HCT116 (cell line): ENCODE data around the gene NSF. TPM values are rescaled to one million over a fixed set of nuclear protein-coding genes. Genes with fewer than 3 reads are reported as not detected.

Source experiments
- ATAC-seq: fragments of 200-7000 bp; cut with Tn5 transposase; 2 replicates; pipeline ENCODE4 v1.9.1; 2020; ENCODE audit warnings: mild to moderate bottlenecking, moderate library complexity
- BruUV-seq: library from RNA; stranded (reverse); fragments of 400-500 nt; replicated peaks from 2 replicates; lab custom pipeline; 2021; lab: Mats Ljungman, UMichigan
- CTCF ChIA-PET: fragments of 300-600 bp; sonication (Branson Sonifier 250); formaldehyde crosslinking; loops from one replicate; lab custom pipeline; 2021; ENCODE audit warnings: antibody characterized with exemption; lab: Charles Lee
- POLR2A ChIA-PET: fragments of 300-600, 350-600 bp; sonication (Branson Sonifier 250); formaldehyde crosslinking; loops from one replicate; lab custom pipeline; 2021; ENCODE audit warnings: antibody characterized with exemption; lab: Charles Lee
- RAD21 ChIA-PET, 2 experiments: fragments of 300-600 bp; sonication (Branson Sonifier 250); formaldehyde crosslinking; loops; one replicate each; lab custom pipeline; 2023; ENCODE audit warnings: low total read pairs in 2 of 2; ENCODE audit not compliant: uncharacterized antibody in 2 of 2, unreplicated experiment in 2 of 2, low non-redundant PET in 1 of 2; lab: Charles Lee
- DNase-seq: peaks from one replicate; pipeline ENCODE4 v3.0.0-alpha.2; 2010; ENCODE audit warnings: low read depth, low spot score
- H2AFZ ChIP-seq: fragments of 200-600 bp; shearing (Covaris generic), sonication (generic); 2 replicates; pipeline ENCODE4 v1.6.1; 2017; ENCODE audit warnings: low read depth, mixed run types, mixed read lengths, antibody characterized with exemption, low read length; ENCODE audit not compliant: poor library complexity, severe bottlenecking
- H3K27ac ChIP-seq: 2 replicates; pipeline ENCODE4 v1.5.1; 2012; ENCODE audit warnings: low read depth, low read length
- H3K27me3 ChIP-seq: fragments of 200-600 bp; sonication (generic); 2 replicates; pipeline ENCODE4 v1.6.1; 2016; ENCODE audit warnings: mixed run types, low read length, mixed read lengths; ENCODE audit not compliant: insufficient read depth
- H3K36me3 ChIP-seq, 2 experiments: fragments of 200-500 bp in 1 of 2; fragments of 200-600 bp in 1 of 2; sonication (Bioruptor generic) in 1 of 2; sonication (generic) in 1 of 2; 2 replicates each; pipeline versions ENCODE4 v1.5.1 to v1.6.1; 2014 to 2016; ENCODE audit warnings: low read length in 2 of 2, inconsistent platforms in 1 of 2, mixed read lengths in 1 of 2, mixed run types in 1 of 2; ENCODE audit not compliant: insufficient read depth in 2 of 2, control insufficient read depth in 1 of 2
- H3K4me1 ChIP-seq, 2 experiments: fragments of 200-600 bp in 1 of 2; sonication (generic) in 1 of 2; 2 replicates each; pipeline versions ENCODE4 v1.5.1 to v1.6.1; 2012 to 2017; ENCODE audit warnings: low read length in 2 of 2, inconsistent platforms in 1 of 2, mild to moderate bottlenecking in 1 of 2, mixed read lengths in 1 of 2, mixed run types in 1 of 2, moderate library complexity in 1 of 2; ENCODE audit not compliant: insufficient read depth in 2 of 2, control insufficient read depth in 1 of 2
- H3K4me2 ChIP-seq: fragments of 200-600 bp; sonication (generic); 2 replicates; pipeline ENCODE4 v1.6.1; 2017; ENCODE audit warnings: mixed run types, low read length, mixed read lengths
- H3K4me3 ChIP-seq, 2 experiments: fragments of 200-600 bp in 1 of 2; sonication (generic) in 1 of 2; replicated peaks in 1 of 2; 2 replicates each; pipeline ENCODE4 v1.5.1; 2011 to 2016; ENCODE audit warnings: low read length in 2 of 2, control low read depth in 1 of 2, low read depth in 1 of 2, mild to moderate bottlenecking in 1 of 2, mixed read lengths in 1 of 2, mixed run types in 1 of 2
- H3K79me2 ChIP-seq: fragments of 200-600 bp; sonication (generic); 2 replicates; pipeline ENCODE4 v1.6.1; 2017; ENCODE audit warnings: mild to moderate bottlenecking, mixed run types, low read length, moderate library complexity, mixed read lengths; ENCODE audit not compliant: insufficient read depth
- H3K9ac ChIP-seq: fragments of 200-600 bp; sonication (generic); 2 replicates; pipeline ENCODE4 v1.6.1; 2016; ENCODE audit warnings: low read length, mixed read lengths
- H3K9me2 ChIP-seq: fragments of 200-600 bp; sonication (generic), shearing (Covaris generic); 2 replicates; pipeline ENCODE4 v1.6.1; 2017; ENCODE audit warnings: mixed run types, mild to moderate bottlenecking, moderate library complexity; ENCODE audit not compliant: insufficient read depth
- H3K9me3 ChIP-seq, 2 experiments: fragments of 200-500 bp in 1 of 2; fragments of 200-600 bp in 1 of 2; sonication (Bioruptor generic) in 1 of 2; sonication (generic) in 1 of 2; 2 replicates each; pipeline ENCODE4 v1.6.1; 2014 to 2017; ENCODE audit warnings: low read length in 2 of 2, mixed read lengths in 2 of 2, inconsistent platforms in 1 of 2, low read depth in 1 of 2, mild to moderate bottlenecking in 1 of 2, mixed run types in 1 of 2, moderate library complexity in 1 of 2; ENCODE audit not compliant: control insufficient read depth in 1 of 2, insufficient read depth in 1 of 2
- H4K20me1 ChIP-seq: fragments of 200-600 bp; sonication (generic), shearing (Covaris generic); 2 replicates; pipeline ENCODE4 v1.6.1; 2017; ENCODE audit warnings: mixed run types, mild to moderate bottlenecking, moderate library complexity; ENCODE audit not compliant: insufficient read depth
- CEBPB ChIP-seq: IDR thresholded peaks from 2 replicates; pipeline ENCODE4 v1.6.1; 2012; ENCODE audit warnings: low read depth
- FOSL1 ChIP-seq: IDR thresholded peaks from 2 replicates; pipeline ENCODE4 v1.6.1; 2012; ENCODE audit warnings: low read depth
- JUND ChIP-seq: IDR thresholded peaks from 2 replicates; pipeline ENCODE4 v1.6.1; 2012
- SIN3A ChIP-seq: IDR thresholded peaks from 2 replicates; pipeline ENCODE4 v1.6.1; 2012; ENCODE audit warnings: low read depth
- SP1 ChIP-seq: IDR thresholded peaks from 2 replicates; pipeline ENCODE4 v1.6.1; 2012; ENCODE audit warnings: low read depth
- TCF7L2 ChIP-seq: IDR thresholded peaks from 2 replicates; pipeline ENCODE4 v1.7.0; 2011; ENCODE audit warnings: borderline replicate concordance, inconsistent platforms; ENCODE audit not compliant: insufficient read depth, insufficient read length; ENCODE audit errors: extremely low read depth
- YY1 ChIP-seq: IDR thresholded peaks from 2 replicates; pipeline ENCODE4 v1.6.1; 2011; ENCODE audit warnings: low read length, low read depth, moderate library complexity, mild to moderate bottlenecking; ENCODE audit not compliant: insufficient replicate concordance; ENCODE audit errors: extremely low read depth
- ZNF274 ChIP-seq: fragments of 200-500 bp; sonication (Bioruptor generic); IDR thresholded peaks from 2 replicates; pipeline ENCODE4 v1.6.1; 2014; ENCODE audit warnings: mild to moderate bottlenecking, low read depth, low read length, inconsistent platforms
- intact Hi-C: fragments of 100-400 bp; cut with micrococcal nuclease; formaldehyde crosslinking; loops from 2 replicates; pipeline ENCODE4 v1.10.0; 2022
- total RNA-seq: library from RNA; stranded (reverse); gene quantifications from one replicate; pipeline ENCODE4 v1.2.1, GENCODE V29; 2021; ENCODE audit not compliant: unreplicated experiment
- TF ChIP-seq, protein P1 (sequence below): IDR thresholded peaks from 2 replicates; pipeline ENCODE4 v1.6.1; 2012
- TF ChIP-seq, protein P2 (sequence below): IDR thresholded peaks from 2 replicates; pipeline ENCODE4 v1.6.1; 2011; ENCODE audit warnings: mild to moderate bottlenecking, low read length, moderate library complexity; ENCODE audit not compliant: insufficient replicate concordance; ENCODE audit errors: extremely low read depth

NSF gene
- total RNA-seq, 1 experiment from 2014 or later: 61.1 TPM

DNA sequence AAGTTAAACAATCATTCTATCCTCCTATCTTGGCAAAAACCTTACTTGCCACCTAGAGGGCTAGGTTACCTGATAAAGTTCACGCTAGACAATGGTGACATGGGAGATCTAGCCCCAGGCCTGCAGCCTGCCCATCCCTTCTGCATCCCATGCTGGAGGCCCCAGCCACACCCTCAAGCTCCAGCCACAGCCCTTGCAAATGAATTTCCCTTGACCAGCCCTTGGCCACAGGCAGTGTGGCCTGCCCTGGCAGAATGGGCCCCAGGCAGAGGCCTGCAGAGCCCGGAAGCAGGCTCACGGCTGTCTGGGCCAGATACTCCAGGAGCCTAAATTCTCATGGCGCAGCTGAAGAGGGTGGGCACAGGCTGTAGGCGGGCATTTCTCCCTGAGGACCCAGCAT is 213.1 kb downstream of the NSF start:
- H3K4me3 ChIP-seq: no peak overlapping the region
- POLR2A ChIA-PET: interaction anchor here (0.7 kb wide), 1 partner anchor 8 kb away, joined by 3 read pairs; no protein-coding TSS in a partner anchor
- H3K9me2 ChIP-seq: no peaks in the 10 kb centered on the region
- H4K20me1 ChIP-seq: no peaks in the 10 kb centered on the region
- no TSS peak for BruUV-seq
- no peak overlapping the region for H2AFZ ChIP-seq
- H3K4me2 ChIP-seq: no peak overlapping the region
- DNase-seq (no peak), ATAC-seq (no peak)
- no peaks in the 10 kb centered on the region for H3K27me3 ChIP-seq
- no peak overlapping the region for H3K9ac ChIP-seq
- no peaks in the 10 kb centered on the region for H3K9me3 ChIP-seq
- TF ChIP-seq, protein P1, sequence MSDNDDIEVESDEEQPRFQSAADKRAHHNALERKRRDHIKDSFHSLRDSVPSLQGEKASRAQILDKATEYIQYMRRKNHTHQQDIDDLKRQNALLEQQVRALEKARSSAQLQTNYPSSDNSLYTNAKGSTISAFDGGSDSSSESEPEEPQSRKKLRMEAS: no peak
- TF ChIP-seq, protein P2, sequence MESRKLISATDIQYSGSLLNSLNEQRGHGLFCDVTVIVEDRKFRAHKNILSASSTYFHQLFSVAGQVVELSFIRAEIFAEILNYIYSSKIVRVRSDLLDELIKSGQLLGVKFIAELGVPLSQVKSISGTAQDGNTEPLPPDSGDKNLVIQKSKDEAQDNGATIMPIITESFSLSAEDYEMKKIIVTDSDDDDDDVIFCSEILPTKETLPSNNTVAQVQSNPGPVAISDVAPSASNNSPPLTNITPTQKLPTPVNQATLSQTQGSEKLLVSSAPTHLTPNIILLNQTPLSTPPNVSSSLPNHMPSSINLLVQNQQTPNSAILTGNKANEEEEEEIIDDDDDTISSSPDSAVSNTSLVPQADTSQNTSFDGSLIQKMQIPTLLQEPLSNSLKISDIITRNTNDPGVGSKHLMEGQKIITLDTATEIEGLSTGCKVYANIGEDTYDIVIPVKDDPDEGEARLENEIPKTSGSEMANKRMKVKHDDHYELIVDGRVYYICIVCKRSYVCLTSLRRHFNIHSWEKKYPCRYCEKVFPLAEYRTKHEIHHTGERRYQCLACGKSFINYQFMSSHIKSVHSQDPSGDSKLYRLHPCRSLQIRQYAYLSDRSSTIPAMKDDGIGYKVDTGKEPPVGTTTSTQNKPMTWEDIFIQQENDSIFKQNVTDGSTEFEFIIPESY: no peak
- no peak for TF ChIP-seq ZNF274
- TF ChIP-seq SP1: no peak
- TF ChIP-seq SIN3A: no peak
- TF ChIP-seq FOSL1: no peak
- no peak for TF ChIP-seq YY1
- TF ChIP-seq JUND: no peak
- no peak for TF ChIP-seq CEBPB
- TF ChIP-seq TCF7L2: no peak
- no peaks in the 10 kb centered on the region for H3K36me3 ChIP-seq
- CTCF ChIA-PET: no interaction called here
- intact Hi-C loops: no loop called here
- RAD21 ChIA-PET: no interaction called here
- H3K4me1 ChIP-seq: no peaks in the 10 kb centered on the region
- H3K79me2 ChIP-seq: no peaks in the 10 kb centered on the region
- H3K27ac ChIP-seq: no peak overlapping the region
